AG08396 (cell line): ENCODE data around the gene TEP1.
A peak's percentile ranks its signal among the peaks of the same experiment; 100 is the strongest.

ENCODE experiments used
- DNase-seq: peaks from one replicate; pipeline ENCODE4 v3.0.0; 2012; ENCODE audit warnings: low spot score, mixed read lengths

Gene TEP1

DNA sequence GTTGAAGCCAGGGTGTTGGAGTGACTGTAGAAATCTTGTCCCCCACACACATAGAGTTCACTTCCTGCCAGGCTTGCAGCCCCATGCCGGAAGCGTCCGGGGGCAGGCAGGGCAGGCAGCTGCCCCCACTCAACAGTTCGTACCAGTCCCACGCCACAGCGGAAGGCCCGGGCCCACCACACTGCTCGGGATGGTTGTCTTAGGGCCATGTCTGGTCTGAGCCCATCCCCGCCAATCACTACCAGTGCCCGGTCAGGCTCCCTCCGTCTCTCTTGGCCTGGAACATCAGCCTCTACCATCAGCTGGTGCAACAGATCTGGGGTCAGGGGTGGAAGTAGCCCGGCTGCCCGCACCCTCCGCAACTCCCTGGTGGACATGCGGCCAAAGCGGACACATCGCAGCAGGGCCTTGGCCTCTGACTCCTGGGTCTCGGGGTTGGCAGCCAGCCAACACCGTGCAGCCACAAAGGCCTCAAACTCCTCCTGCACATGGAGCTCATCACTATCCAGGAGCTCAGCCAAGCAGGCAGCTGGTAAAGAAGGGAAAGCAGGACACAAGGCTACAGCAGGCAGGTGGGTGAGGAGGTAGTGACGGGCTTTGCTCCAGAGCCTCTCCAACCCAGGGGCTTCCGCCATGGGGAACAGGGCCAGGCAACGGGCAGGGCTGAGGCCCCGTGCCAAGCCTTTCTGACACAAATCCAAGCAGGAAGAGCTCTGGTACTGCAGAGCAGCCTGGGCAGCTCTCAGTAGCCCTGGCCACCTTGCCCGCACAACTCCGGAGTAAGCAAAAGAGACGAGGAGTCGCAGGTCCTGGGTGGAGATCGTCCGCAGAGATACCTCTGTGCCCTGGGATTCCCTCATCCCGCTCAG lies 16.7 kb upstream of the TEP1 start:
- no peak for DNase-seq

DNA sequence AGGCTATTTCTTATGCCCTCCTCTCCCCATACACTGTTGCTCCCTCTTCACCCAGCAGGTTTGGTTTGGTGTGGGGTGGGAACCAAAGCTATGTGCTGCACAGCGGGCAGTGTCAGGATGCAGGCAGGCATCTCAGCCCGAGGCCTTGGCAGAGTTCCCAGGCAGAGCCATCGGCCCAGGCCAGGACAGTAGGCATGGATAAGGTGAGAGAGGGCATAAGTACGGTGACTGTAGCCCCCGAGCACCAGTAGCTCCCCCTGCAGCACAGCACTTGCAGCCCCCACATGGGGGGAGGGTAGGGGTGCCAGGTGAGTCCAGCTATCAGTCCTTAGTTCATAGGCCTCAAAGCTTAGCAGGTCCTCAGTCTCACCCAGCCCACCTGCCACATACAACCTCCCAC lies 15.5 kb upstream of the TEP1 start:
- DNase-seq: no peak

DNA sequence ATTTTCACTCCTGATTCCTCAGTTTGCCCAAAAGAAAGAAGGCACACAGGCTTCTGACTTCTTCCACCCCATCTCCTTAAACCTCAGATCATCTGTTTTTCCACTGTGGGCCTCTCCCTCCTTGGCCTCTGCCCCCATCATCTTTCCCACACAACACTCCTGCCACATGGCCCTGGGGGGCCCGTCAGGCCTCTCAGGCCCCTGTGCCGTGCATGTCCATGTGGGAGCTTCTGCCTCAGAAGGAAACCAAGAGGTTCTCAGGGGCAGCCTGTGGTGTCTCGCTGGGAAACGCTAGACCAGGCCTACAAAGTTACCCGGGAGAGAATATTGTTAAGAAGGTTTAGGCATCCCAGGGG lies 14.7 kb upstream of the TEP1 start:
- DNase-seq: no peak

DNA sequence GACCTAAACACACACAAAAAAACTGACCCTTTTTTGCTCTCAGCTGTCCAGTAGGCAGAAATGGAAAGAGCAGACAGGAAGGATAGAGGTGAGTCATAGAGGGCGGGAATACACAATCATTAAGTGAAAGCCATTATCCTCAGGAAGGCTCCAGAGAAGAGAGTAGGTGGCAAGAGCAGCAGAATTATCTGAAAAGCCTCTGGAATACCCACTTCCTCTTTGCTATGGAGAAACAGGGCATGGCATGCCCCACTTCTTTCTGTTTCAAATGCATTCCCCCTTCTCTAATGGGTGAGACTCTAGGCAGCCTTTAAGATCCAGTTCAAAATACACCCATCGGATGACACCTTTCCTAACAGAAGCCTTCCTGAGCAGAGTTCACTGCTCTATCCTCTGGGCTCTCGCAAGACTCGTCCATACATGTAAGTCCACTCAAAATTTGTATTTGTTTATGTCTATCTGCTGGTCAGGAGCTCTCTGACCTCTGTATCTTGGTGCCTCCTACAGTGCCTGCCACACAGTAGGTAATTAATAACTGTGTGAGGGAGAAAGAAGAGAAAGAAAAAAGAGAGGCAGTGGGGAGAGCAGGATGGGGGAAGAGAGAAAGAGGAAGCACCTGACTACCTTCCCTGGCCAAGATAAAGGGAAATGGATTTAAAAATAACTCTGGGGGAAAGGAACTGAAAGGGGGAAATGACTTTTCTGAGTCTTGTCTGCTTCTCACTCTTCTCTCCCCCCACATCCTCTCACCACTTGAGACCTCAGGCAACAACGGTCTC lies 14.1 kb upstream of the TEP1 start:
- peak; percentile 73 for DNase-seq

DNA sequence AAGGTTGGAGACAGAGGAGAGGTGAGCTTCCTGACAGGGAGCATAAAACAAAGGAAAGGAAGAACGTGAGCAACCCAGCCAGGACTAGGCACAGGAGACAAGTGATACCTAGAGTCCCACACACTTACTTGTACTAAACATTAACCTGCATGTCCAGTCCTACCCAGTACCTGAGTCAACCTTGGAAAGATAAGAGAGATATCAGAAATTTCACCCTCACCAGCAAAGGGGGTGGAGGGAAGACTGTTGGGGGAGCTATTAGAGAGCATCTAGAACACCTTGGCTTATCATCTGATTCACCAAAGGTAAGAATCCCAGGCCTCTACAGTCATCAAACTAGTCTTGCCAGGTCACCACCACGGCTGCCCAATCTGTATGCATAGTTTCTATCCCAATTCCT lies 11.6 kb upstream of the TEP1 start:
- DNase-seq: no peak

DNA sequence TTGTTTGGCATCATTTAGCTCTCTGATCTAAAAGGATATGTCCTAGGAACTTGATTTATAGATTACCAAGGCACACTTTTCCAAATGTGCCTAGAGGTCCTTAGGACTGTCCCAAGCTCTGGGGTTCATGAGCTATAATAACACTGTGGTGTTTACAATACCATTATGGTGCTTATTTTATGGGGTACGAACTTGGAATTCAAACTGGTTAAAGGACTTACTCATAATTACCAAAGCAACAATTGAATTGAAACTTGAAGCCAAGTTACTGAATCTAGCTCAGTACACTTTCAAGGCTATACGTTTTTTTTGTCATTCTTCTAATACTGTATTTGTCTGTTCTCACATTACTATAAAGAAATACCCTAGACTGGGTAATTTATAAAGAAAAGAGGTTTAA lies 9.6 kb upstream of the TEP1 start:
- DNase-seq: no peak

DNA sequence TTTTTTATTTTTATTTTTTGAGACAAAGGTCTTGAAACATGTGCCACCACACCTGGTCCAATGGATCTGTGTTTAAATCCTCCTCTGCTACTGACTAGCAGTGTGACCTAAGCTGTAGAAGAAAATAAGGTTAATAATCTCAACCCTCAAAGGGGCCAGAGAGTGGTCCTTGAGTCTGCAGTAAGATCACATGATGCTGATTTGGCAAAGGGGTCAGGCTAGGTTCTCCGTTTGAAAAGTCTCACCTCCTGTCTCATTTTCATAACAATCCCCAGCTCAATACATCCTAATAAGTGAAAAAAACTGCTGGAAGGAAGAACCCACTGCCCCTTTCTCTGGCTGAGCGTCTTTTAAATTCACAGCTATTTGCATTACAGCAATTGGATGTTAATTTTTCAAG lies 8.0 kb upstream of the TEP1 start:
- no peak for DNase-seq

DNA sequence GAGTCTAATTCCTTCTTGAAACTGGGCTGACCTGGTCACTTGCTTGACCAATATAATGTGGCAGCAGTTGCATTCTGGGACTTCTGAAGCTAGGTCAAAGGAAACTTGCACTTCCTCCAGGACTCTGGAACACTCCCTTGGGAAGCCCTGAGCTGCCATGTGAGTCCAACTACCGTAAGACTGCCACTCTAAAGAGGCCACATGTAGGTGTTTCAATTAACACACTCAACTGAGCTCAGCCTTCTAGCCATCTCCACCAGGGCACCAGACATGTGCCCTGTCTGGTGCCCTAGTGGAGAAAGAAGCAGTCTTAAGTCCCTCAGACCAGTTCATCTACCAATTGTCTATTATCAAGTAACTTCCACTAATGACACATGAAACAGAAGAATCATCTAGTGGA lies 6.1 kb upstream of the TEP1 start:
- DNase-seq: no peak

DNA sequence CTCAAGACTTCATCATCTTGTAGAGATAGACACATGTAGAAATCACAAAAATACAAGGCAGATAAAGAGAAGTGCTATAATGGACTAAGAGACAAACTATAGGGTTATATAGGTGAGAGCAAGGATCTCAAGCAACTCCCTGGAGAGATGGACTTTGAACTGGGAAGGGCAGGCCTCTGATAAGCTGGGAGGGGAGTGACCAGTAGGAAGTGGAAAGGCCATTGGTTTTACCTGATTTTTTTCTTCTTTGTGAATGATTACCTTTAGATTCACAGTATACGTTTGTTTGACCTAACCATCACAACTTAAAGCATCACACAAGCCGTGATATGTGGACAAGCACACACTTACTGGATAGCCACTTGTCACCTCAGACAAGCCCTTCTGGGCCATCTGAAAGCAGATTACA lies 5.2 kb upstream of the TEP1 start:
- no peak for DNase-seq

DNA sequence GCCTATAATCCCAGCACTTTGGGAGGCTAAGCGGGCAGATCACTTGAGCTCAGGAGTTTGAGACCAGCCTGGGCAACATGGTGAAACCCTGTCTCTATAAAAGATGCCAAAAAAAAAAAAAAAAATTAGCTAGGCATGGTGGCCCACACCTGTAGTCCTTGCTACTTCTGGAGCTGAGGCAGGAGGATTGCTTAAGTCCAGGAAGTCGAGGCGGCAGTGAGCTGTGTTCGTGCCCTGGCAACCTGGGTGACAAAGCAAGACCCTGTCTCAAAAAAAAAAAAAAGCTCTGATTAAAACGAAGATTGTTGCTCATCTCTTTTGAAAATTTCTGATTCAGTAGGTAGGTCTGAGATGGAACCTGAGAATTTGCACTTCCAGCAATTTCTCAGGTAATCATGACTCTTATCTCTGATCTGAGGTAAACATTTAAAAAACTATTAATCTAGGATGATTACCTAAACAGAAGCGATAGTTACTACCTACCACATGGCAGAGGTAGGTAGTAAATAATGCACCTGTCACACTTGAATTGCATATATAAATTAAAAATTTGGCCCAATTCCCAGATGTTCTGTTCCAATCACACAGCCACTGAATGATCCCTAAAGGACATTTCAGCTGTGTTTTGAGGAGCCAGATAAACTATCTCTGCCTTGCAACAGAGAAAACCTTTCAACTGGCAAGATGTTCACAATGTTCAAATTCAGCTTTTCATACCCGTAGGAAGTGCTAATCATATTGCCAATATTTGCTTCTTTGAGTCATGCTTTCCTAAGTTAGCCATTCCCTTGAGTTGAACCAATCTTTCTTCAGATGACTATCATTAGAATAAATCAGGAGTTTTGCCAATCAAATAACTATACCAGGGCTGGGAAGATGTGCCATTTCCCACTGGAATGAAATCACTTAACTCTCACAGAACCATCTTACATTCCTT lies 4.2 kb upstream of the TEP1 start:
- DNase-seq: no peak

DNA sequence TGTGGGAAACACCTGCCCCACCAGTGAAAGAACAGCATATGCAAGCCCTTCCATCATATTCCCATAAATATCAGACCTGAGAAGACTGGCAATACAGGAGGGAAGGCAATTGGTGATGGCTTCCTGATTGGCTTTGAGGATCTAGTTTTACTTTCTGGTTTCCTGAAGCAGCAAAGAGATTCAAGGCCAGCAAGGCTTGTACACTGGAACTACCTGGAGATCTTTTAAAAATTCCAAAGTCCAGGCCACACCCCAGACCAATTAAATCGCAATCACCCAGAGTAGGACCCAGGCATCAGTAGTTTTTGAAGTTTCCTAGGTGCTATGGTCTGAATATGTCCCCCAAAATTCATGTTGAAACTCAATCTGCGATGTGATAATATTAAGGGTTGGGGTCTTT lies 2.9 kb upstream of the TEP1 start:
- no peak for DNase-seq

DNA sequence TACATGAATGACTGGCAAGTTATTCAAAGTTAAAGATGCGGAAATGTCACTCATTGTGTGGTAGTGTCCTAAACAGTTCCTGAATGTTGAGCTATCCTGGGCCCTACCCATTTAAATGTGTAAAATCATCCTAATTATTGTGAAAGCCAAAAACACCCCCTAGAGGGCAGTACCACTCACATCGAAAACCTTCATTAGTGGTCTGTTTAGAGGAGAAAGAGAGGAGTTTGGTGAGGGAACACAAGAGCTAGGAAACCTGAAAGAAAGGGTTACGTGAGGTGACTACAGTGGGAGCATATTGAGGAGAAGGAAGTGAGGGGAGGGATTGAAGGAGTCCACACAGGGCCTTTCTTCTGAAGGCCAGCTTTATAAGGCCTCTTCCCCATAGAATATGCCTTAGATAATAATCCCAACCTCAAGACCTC lies 2.5 kb upstream of the TEP1 start:
- peak; percentile 53 for DNase-seq

DNA sequence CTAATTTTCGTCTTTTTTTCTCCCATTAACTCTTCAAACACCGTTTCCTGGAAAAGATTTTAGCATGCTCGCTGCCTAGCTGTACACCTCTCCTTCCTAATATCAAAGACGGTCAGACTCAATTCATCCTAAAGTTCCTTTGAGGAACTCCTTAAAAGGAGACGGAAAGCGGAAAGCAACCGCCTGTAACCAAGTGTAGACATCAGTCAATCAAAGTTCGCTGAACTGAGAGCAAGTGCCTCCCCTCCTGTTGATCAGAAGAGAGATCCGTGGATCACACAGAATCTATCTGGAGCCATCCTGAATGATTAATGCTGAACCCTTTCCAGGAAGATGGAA lies 412 bp upstream of the TEP1 start:
- no peak for DNase-seq

DNA sequence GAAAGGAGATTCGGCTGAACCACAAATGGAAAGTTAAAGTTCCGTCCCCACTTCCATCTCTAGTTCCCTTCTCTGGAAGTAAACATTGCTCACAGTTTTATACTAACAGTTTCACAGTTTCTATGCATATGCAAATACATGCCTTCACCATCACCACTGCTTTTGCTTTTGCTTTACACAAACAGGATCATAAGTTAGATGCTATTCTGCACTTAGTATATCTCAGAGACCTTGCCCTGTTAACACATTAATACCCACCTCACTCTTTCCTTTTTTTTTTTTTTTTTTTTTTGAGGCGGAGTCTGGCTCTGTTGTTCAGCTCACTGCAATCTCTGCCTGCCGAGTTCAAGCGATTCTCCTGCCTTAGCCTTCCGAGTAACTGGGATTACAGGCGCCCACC lies 890 bp downstream of the TEP1 start:
- DNase-seq: no peak

DNA sequence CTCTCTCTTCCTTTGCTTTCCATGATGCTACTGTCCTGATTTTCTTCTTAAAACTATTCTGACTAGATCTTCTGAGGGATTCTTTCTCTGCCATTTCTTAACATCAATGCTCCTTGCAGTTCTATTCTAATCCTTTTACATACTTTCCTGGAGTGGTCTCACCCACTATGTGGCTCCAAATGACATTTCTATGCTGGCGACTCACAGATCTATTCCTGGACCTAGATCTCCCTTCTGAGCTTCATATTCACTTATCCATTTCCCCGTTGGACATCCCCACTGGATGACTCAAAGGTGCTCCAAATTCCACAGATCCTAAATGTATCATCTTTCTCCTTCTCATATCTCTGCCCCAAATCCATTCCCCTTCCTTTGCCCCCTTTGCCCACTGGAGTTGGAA lies 4.1 kb downstream of the TEP1 start:
- DNase-seq: peak; percentile 64

DNA sequence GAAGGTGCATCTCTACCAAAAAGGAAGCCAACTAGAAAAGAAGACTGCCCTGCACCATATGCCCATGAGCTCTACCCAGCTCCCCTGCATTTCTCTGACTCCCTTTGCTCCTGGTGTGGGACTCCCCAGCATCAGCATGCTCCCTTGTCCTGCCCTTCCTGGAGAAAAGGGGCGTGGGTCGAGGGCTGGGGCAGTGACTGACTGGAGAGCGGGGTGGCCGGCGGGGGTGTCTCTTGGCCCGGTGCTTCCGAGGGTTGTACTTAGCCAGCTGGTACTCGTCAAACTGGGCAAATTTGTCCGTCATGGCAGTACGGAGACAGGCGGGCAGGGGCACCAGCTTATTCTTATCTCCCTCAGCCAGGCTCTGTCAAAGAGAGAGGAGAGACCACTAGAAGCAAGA lies 9.8 kb downstream of the TEP1 start:
- no peak for DNase-seq

DNA sequence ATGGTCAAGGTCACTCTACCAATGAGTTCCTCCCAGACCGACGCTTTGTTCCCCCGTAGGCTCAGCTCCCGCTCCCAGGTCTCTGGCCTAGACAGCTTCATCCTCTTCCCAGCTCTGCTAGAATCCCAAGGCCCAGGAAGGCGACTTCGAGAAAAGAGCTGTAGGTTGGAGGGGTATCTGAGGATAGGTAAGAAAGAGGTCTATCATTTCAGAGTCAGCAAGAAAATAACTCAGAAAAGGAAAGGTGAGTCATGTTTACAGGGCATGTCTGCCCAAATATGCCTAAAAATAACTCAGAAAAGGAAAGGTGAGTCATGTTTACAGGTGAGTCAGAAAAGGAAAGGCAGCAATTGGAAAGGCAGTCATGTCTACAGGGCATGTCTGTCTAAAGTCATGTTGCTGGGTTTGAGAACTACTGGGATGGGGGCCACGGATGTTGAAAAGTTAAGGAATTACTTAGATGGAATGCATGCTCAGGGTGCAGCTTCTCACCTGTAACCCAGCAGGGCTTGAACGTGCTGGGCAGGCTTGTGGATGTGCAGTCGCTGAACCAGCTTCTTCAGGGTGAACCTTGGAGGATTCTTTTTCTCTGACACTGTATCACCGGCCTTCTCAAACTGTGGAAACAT lies 12.2 kb downstream of the TEP1 start:
- DNase-seq: no peak

DNA sequence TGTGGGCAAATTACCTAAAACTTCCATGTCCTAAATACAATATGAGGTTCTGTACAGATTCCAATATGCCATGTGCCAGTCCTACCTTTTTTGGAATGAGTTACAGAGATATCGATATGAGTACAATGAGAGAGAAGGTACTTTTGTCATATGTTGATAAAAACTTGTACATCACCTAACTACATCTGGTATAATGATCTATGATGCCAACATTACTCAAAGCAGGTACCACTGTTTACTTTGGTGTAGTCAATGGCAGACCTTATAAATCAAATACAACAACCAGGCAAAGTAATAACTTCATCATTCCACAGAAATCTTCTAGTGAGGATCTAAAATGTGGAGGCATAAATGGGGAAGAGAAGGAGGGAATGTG lies 12.7 kb downstream of the TEP1 start:
- no peak for DNase-seq

DNA sequence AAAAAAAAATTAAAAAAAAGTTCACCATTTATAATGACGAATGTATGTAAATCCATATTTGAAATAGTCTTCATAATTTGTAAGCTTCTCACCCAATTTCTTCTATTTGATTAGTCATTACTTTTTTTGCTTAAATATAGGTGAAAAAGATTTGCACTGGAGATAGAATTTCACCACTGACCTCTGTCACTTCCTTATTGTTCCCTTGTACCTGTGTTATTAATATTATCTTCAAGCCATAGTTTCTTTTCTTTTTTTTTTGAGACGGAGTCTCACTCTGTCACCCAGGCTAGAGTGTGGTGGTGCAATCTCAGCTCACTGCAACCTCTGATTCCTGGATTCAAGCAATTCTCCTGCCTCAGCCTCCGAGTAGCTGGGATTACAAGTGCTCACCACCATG lies 15.8 kb downstream of the TEP1 start:
- no peak for DNase-seq

DNA sequence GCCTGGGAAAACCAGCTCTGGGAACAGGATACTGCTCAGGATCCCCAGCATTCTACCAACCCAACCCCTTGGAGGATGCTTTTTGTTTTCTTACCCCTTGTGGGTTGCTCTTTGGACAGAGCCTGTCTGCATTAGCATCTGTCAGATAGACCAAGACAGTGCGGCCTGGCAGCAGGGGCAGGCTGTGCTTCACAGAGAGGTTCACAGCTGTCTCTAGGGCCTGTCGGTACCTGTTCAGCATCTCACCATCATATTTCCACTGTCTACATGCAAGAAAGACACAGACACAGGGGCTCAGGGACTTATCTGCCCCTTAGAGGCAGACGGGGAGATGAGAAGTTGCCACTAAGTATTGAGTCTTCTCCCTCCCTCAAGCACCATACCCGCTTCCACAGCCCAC lies 21.8 kb downstream of the TEP1 start:
- DNase-seq: no peak

DNA sequence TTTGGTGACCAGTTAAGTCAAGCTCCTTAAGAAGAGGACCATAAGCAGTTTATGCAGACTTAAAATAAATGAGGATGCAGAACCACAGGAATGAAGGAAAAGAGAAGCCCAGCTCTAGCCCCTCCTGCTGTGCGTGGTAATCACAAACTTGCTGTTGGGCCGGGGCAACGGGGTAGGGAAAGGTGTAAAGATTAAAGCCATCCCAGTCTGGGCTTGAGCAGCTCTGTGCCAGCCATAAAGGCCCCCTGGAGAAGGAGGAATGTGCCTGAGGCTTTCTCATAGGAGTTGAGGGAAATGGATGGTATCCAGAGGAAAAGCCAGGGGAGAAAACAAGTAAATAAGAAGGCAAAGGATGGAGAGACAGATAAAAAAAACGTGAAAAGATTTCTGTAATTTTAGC lies 25.1 kb downstream of the TEP1 start:
- DNase-seq: no peak

DNA sequence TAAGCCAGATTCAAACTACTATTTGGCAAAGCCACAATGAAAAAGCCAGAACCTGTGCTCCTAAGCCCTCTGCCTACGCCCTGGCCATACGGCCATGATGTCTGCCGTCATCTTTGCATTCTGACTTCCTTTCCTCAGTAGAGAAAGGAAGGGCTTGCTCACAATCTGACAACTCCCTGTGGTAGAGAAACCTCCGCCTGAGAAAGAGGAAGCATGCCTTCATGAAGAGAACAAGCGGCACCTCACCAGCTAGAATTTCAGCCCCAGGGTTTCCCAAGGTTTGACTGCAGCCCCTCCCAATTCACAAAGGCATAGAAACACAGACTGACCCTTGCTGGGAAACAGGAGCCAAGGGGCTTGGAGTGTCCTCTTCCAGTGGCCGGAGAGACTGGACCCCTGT lies 25.7 kb downstream of the TEP1 start:
- no peak for DNase-seq
